Measurements from ENCODE around the gene PTPRZ1.

The PTPRZ1 gene

GRCh38 chr7:121891731-121892130 is 18.8 kb downstream of the PTPRZ1 start:
- Histone ChIP-seq H3K27me3 (ENCODE audit: insufficient read depth, poor library complexity, severe bottlenecking) (no peaks in the 10 kb centered on the region), H3K27ac (replicated peaks) (no peak overlapping the region), H3K4me3 (replicated peaks; ENCODE audit: insufficient read depth, low read length) (no peak overlapping the region)
- no peak for TF ChIP-seq POLR2AphosphoS5 (IDR thresholded peaks at IDR 0.05; ENCODE audit: low read depth)
- no peak for DNase-seq (ENCODE audit: low read depth in 1 of 2, low spot score in 1 of 2)

GRCh38 chr7:121901026-121901425 is 28.1 kb downstream of the PTPRZ1 start:
- Histone ChIP-seq H3K4me3 (replicated peaks; ENCODE audit: insufficient read depth, low read length) (no peak overlapping the region), H3K27me3 (ENCODE audit: insufficient read depth, poor library complexity, severe bottlenecking) (no peaks in the 10 kb centered on the region), H3K27ac (replicated peaks) (no peak overlapping the region)
- DNase-seq (ENCODE audit: low read depth in 1 of 2, low spot score in 1 of 2): no peak
- TF ChIP-seq POLR2AphosphoS5 (IDR thresholded peaks at IDR 0.05; ENCODE audit: low read depth) (no peak), GABPA (IDR thresholded peaks at IDR 0.05; ENCODE audit: low read depth) (no peak)

GRCh38 chr7:121904120-121904519 is 31.2 kb downstream of the PTPRZ1 start:
- DNase-seq (ENCODE audit: low read depth in 1 of 2, low spot score in 1 of 2): no peak

GRCh38 chr7:121908042-121908441 is 35.1 kb downstream of the PTPRZ1 start:
- Histone ChIP-seq H3K27me3 (ENCODE audit: insufficient read depth, poor library complexity, severe bottlenecking) (no peaks in the 10 kb centered on the region), H3K27ac (replicated peaks) (no peak overlapping the region), H3K4me3 (replicated peaks; ENCODE audit: insufficient read depth, low read length) (no peak overlapping the region)
- TF ChIP-seq GABPA (IDR thresholded peaks at IDR 0.05; ENCODE audit: low read depth): no peak
- no peak for TF ChIP-seq REST (IDR thresholded peaks at IDR 0.05; ENCODE audit: insufficient replicate concordance, low read depth)
- no peak for TF ChIP-seq CTCF (IDR thresholded peaks at IDR 0.05; ENCODE audit: insufficient read depth, low read length)
- no peak for TF ChIP-seq SPI1 (IDR thresholded peaks at IDR 0.05; ENCODE audit: borderline replicate concordance, low read depth)
- no peak for TF ChIP-seq POLR2AphosphoS5 (IDR thresholded peaks at IDR 0.05; ENCODE audit: low read depth)
- no peak for DNase-seq (ENCODE audit: low read depth in 1 of 2, low spot score in 1 of 2)

More at GRCh38 chr7:121904120-121904519, 31.2 kb downstream of the PTPRZ1 start:
- Histone ChIP-seq H3K27ac (replicated peaks) (no peak overlapping the region), H3K4me3 (replicated peaks; ENCODE audit: insufficient read depth, low read length) (no peak overlapping the region), H3K27me3 (ENCODE audit: insufficient read depth, poor library complexity, severe bottlenecking) (no peaks in the 10 kb centered on the region)
- TF ChIP-seq SPI1 (IDR thresholded peaks at IDR 0.05; ENCODE audit: borderline replicate concordance, low read depth): no peak
- no peak for TF ChIP-seq CTCF (IDR thresholded peaks at IDR 0.05; ENCODE audit: insufficient read depth, low read length)
- TF ChIP-seq POLR2AphosphoS5 (IDR thresholded peaks at IDR 0.05; ENCODE audit: low read depth): no peak
- no peak for TF ChIP-seq REST (IDR thresholded peaks at IDR 0.05; ENCODE audit: insufficient replicate concordance, low read depth)
- TF ChIP-seq GABPA (IDR thresholded peaks at IDR 0.05; ENCODE audit: low read depth): no peak

- Histone ChIP-seq H3K4me3 (replicated peaks; ENCODE audit: insufficient read depth, low read length) (no peak overlapping the region), H3K27me3 (ENCODE audit: insufficient read depth, poor library complexity, severe bottlenecking) (no peaks in the 10 kb centered on the region), H3K27ac (replicated peaks) (no peak overlapping the region)
- no peak for TF ChIP-seq CTCF (IDR thresholded peaks at IDR 0.05; ENCODE audit: insufficient read depth, low read length)
- no peak for TF ChIP-seq POLR2AphosphoS5 (IDR thresholded peaks at IDR 0.05; ENCODE audit: low read depth)
- TF ChIP-seq REST (IDR thresholded peaks at IDR 0.05; ENCODE audit: insufficient replicate concordance, low read depth): no peak
- TF ChIP-seq SPI1 (IDR thresholded peaks at IDR 0.05; ENCODE audit: borderline replicate concordance, low read depth): no peak
- no peak for TF ChIP-seq GABPA (IDR thresholded peaks at IDR 0.05; ENCODE audit: low read depth)
- no peak for DNase-seq (ENCODE audit: low read depth in 1 of 2, low spot score in 1 of 2)
These were observed 36.9 kb downstream of the PTPRZ1 start for GRCh38 chr7:121909716-121910345.

Measured in HL-60 (cell line).